Testis (tissue), 2 donors: Measurements from ENCODE around the gene ARFIP1.

ENCODE experiments used
- POLR2A ChIP-seq: fragments of 450-650 bp; IDR thresholded peaks from one replicate; pipeline ENCODE4 v1.6.1; 2017; ENCODE audit warnings: antibody characterized with exemption, mild to moderate bottlenecking, moderate library complexity
- TF ChIP-seq, protein P1 (sequence below), 3 experiments: fragments of 450-650 bp in 2 of 3; fragments of 200-600 bp in 1 of 3; sonication (generic) in 1 of 3; IDR thresholded peaks; one replicate each; pipeline ENCODE4 v1.5.1; 2016 to 2019; ENCODE audit warnings: antibody characterized with exemption in 3 of 3, mild to moderate bottlenecking in 2 of 3, moderate library complexity in 1 of 3

GRCh38 chr4:152926959-152927358 is 147.2 kb downstream of the ARFIP1 start:
- TF ChIP-seq, protein P1, sequence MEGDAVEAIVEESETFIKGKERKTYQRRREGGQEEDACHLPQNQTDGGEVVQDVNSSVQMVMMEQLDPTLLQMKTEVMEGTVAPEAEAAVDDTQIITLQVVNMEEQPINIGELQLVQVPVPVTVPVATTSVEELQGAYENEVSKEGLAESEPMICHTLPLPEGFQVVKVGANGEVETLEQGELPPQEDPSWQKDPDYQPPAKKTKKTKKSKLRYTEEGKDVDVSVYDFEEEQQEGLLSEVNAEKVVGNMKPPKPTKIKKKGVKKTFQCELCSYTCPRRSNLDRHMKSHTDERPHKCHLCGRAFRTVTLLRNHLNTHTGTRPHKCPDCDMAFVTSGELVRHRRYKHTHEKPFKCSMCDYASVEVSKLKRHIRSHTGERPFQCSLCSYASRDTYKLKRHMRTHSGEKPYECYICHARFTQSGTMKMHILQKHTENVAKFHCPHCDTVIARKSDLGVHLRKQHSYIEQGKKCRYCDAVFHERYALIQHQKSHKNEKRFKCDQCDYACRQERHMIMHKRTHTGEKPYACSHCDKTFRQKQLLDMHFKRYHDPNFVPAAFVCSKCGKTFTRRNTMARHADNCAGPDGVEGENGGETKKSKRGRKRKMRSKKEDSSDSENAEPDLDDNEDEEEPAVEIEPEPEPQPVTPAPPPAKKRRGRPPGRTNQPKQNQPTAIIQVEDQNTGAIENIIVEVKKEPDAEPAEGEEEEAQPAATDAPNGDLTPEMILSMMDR (IDR thresholded peaks at IDR 0.05): no peak
- no peak for TF ChIP-seq POLR2A
